ENCODE measurements around the gene ZMPSTE24. TPM values are rescaled to one million over a fixed set of nuclear protein-coding genes. Genes with fewer than 3 reads are reported as not detected.

The ZMPSTE24 gene
- total and polyA plus RNA-seq, 10 of the 15 experiments (the other 5 are each of a cell fraction or from before 2014, with no cell fraction given), result 21.5 to 84.4 (median 43.6) TPM

DNA sequence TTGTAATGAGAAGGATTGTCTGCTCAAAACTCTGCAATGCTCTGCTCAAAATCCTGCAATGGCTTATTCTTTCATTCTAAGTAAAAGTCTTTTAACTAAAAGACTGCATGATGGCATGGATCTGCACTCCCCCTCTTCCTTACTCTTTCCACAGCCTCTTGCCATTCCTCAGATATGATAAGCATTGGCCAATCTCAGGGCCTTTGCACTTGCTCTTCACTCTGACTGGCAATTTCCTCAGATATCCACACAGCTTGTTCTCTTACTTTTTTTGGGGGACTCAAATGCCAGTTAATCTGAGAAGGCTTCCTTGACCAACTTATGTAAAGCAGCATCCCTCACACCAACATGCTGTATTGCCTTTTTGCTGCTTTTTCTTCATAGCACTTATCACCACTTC is 2.8 kb upstream of the ZMPSTE24 start (continued):
- TF ChIP-seq ZNF687 (IDR thresholded peaks at IDR 0.05), result no peak
- no peak for TF ChIP-seq EGR1 (IDR thresholded peaks at IDR 0.05; ENCODE audit: borderline replicate concordance in 1 of 2, low read depth in 2 of 2, low read length in 2 of 2)
- TF ChIP-seq ETV6 (conservative IDR thresholded peaks at IDR 0.05 in 1 of 2, IDR thresholded peaks at IDR 0.05 in 1 of 2; ENCODE audit: borderline replicate concordance in 1 of 2, low read depth in 1 of 2), result no peak
- no peak for TF ChIP-seq RAD21 (IDR thresholded peaks at IDR 0.05; ENCODE audit: insufficient read depth, low read depth, low read length)
- TF ChIP-seq EP300 (IDR thresholded peaks at IDR 0.05; ENCODE audit: borderline replicate concordance in 1 of 2, control insufficient read depth in 1 of 2, low read depth in 2 of 2, low read length in 2 of 2), result no peak
- TF ChIP-seq, protein P1, sequence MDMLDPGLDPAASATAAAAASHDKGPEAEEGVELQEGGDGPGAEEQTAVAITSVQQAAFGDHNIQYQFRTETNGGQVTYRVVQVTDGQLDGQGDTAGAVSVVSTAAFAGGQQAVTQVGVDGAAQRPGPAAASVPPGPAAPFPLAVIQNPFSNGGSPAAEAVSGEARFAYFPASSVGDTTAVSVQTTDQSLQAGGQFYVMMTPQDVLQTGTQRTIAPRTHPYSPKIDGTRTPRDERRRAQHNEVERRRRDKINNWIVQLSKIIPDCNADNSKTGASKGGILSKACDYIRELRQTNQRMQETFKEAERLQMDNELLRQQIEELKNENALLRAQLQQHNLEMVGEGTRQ (IDR thresholded peaks at IDR 0.05; ENCODE audit: borderline replicate concordance, low read depth, low read length), result no peak
- TF ChIP-seq, protein P2, sequence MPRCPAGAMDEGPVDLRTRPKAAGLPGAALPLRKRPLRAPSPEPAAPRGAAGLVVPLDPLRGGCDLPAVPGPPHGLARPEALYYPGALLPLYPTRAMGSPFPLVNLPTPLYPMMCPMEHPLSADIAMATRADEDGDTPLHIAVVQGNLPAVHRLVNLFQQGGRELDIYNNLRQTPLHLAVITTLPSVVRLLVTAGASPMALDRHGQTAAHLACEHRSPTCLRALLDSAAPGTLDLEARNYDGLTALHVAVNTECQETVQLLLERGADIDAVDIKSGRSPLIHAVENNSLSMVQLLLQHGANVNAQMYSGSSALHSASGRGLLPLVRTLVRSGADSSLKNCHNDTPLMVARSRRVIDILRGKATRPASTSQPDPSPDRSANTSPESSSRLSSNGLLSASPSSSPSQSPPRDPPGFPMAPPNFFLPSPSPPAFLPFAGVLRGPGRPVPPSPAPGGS (IDR thresholded peaks at IDR 0.05; ENCODE audit: borderline replicate concordance, insufficient read depth, low read depth, low read length, poor library complexity, severe bottlenecking), result no peak
- no peak for TF ChIP-seq ZZZ3 (IDR thresholded peaks at IDR 0.05; ENCODE audit: control insufficient read depth, insufficient read length, low read depth)
- no peak for TF ChIP-seq GATAD2B (conservative IDR thresholded peaks at IDR 0.05; ENCODE audit: low read depth)
- no peak for TF ChIP-seq HDAC2 (IDR thresholded peaks at IDR 0.05)
- no peak for TF ChIP-seq IRF3 (IDR thresholded peaks at IDR 0.05)
- no peak for TF ChIP-seq BMI1 (IDR thresholded peaks at IDR 0.05; ENCODE audit: borderline replicate concordance)
- TF ChIP-seq CEBPB (IDR thresholded peaks at IDR 0.05; ENCODE audit: borderline replicate concordance in 1 of 2, low read depth in 2 of 2, low read length in 2 of 2), result no peak
- TF ChIP-seq WRNIP1 (IDR thresholded peaks at IDR 0.05; ENCODE audit: borderline replicate concordance, low read depth, low read length), result no peak
- TF ChIP-seq NFYA (IDR thresholded peaks at IDR 0.05; ENCODE audit: borderline replicate concordance, low read depth, low read length), result no peak
